GM10248 (cell line): Measurements from ENCODE around the gene PSMA3.

Experiments used
- CTCF ChIA-PET: fragments of 300-600 bp; sonication (Branson Sonifier 250); formaldehyde crosslinking; extraction: SDS; loops from one replicate; lab custom pipeline; 2021; ENCODE audit warnings: antibody characterized with exemption; lab: Yijun Ruan, JAX
- POLR2A ChIA-PET: fragments of 350-650 bp; sonication (Branson Sonifier 250); formaldehyde crosslinking; extraction: SDS; loops from one replicate; lab custom pipeline; 2020; ENCODE audit warnings: antibody characterized with exemption; lab: Yijun Ruan, JAX
- DNase-seq: peaks from one replicate; pipeline ENCODE4 v3.0.0; 2012; ENCODE audit errors: extremely low spot score
- CTCF ChIP-seq: IDR thresholded peaks from 2 replicates; pipeline ENCODE4 v1.5.1; 2012; ENCODE audit warnings: mild to moderate bottlenecking, low read depth; ENCODE audit errors: extremely low read depth, missing control alignments, control extremely low read depth

PSMA3 gene

GRCh38 chr14:58265401-58265800 is 20.8 kb downstream of the PSMA3 start:
- no peak for TF ChIP-seq CTCF
- DNase-seq, result no peak
- POLR2A ChIA-PET, result no interaction called here
- CTCF ChIA-PET, result interaction anchor here (0.9 to 3.3 kb wide), 5 partner anchors 10 to 130 kb away, joined by 3 to 20 read pairs (median 3); partner anchors contain the start of gene TOMM20L

GRCh38 chr14:58270628-58271027 is 26.0 kb downstream of the PSMA3 start:
- no peak for DNase-seq
- ChIA-PET CTCF (no interaction called here), POLR2A (interaction anchor here (0.6 kb wide), 1 partner anchor 11 kb away, joined by 3 read pairs; no protein-coding TSS in a partner anchor)

GRCh38 chr14:58272588-58273372 is 28.1 kb downstream of the PSMA3 start:
- CTCF ChIA-PET, result interaction anchor here (1.2 to 2.0 kb wide), 2 partner anchors 9 to 20 kb away, joined by 3 to 7 read pairs; no protein-coding TSS in a partner anchor
- POLR2A ChIA-PET, result no interaction called here
- no peak for TF ChIP-seq CTCF
- DNase-seq, result no peak

More at GRCh38 chr14:58270628-58271027, 26.0 kb downstream of the PSMA3 start:
- no peak for TF ChIP-seq CTCF

- no peak for TF ChIP-seq CTCF
- DNase-seq, result no peak
- CTCF ChIA-PET, result interaction anchor here (0.6 to 1.8 kb wide), 8 partner anchors 10 to 33 kb away, joined by 3 to 5 read pairs (median 3); no protein-coding TSS in a partner anchor
- POLR2A ChIA-PET, result interaction anchor here (0.6 kb wide), 1 partner anchor 975 kb away, joined by 5 read pairs; no protein-coding TSS in a partner anchor
These were observed 30.2 kb downstream of the PSMA3 start for GRCh38 chr14:58274881-58275280.

- ChIA-PET POLR2A (interaction anchor here (1.4 kb wide), 1 partner anchor 22 kb away, joined by 12 read pairs; the partner anchor contains the start of gene ARID4A), CTCF (interaction anchor here (0.8 to 1.8 kb wide), 8 partner anchors 11 to 75 kb away, joined by 3 to 5 read pairs (median 3); no protein-coding TSS in a partner anchor)
- TF ChIP-seq CTCF, result no peak
- DNase-seq, result no peak
These were observed 31.0 kb downstream of the PSMA3 start for GRCh38 chr14:58275527-58276190.

- DNase-seq, result no peak
- ChIA-PET CTCF (interaction anchor here (1.1 to 1.8 kb wide), 6 partner anchors 10 to 75 kb away, joined by 3 to 5 read pairs (median 4); no protein-coding TSS in a partner anchor), POLR2A (interaction anchor here (1.4 kb wide), 1 partner anchor 22 kb away, joined by 12 read pairs; the partner anchor contains the start of gene ARID4A)
- no peak for TF ChIP-seq CTCF
These were observed 31.6 kb downstream of the PSMA3 start for GRCh38 chr14:58276208-58276607.
